Mesendoderm (in vitro differentiated cells): Measurements from ENCODE around the gene LYRM4.

Source experiments
- DNase-seq: peaks from one replicate; pipeline ENCODE4 v3.0.0; 2013
- H2AK5ac ChIP-seq: 2 replicates; pipeline ENCODE4 v1.6.1; 2013; ENCODE audit warnings: low read length, inconsistent platforms
- H2BK120ac ChIP-seq: 2 replicates; pipeline ENCODE4 v1.6.1; 2013; ENCODE audit warnings: low read depth, mild to moderate bottlenecking, low read length, moderate library complexity, mixed read lengths
- H2BK15ac ChIP-seq: replicated peaks from 2 replicates; pipeline ENCODE4 v1.6.1; 2013; ENCODE audit warnings: low read depth, mild to moderate bottlenecking, moderate library complexity
- H2BK5ac ChIP-seq: 2 replicates; pipeline ENCODE4 v1.6.1; 2013; ENCODE audit warnings: low read length, inconsistent platforms
- H3K18ac ChIP-seq: 2 replicates; pipeline ENCODE4 v1.6.1; 2013; ENCODE audit warnings: mild to moderate bottlenecking, low read length, mixed read lengths
- H3K23ac ChIP-seq: one replicate; pipeline ENCODE4 v1.6.1; 2013; ENCODE audit warnings: low read length
- H3K27ac ChIP-seq: 2 replicates; pipeline ENCODE4 v1.5.1; 2013; ENCODE audit warnings: low read depth, mild to moderate bottlenecking, inconsistent platforms, low read length, moderate library complexity
- H3K27me3 ChIP-seq: 2 replicates; pipeline ENCODE4 v1.6.1; 2013; ENCODE audit warnings: low read length, control low read depth, mild to moderate bottlenecking, inconsistent platforms; ENCODE audit not compliant: insufficient read depth, poor library complexity
- H3K36me3 ChIP-seq: 2 replicates; pipeline ENCODE4 v1.6.1; 2013; ENCODE audit warnings: low read length, inconsistent platforms; ENCODE audit not compliant: control insufficient read depth, insufficient read depth
- H3K4ac ChIP-seq: one replicate; pipeline ENCODE4 v1.6.1; 2013; ENCODE audit warnings: low read depth, mild to moderate bottlenecking, low read length, moderate library complexity
- H3K4me1 ChIP-seq: 2 replicates; pipeline ENCODE4 v1.6.1; 2013; ENCODE audit warnings: low read depth, low read length, inconsistent platforms; ENCODE audit not compliant: control insufficient read depth
- H3K4me2 ChIP-seq: 2 replicates; pipeline ENCODE4 v1.6.1; 2013; ENCODE audit warnings: low read length
- H3K4me3 ChIP-seq: 2 replicates; pipeline ENCODE4 v1.5.1; 2013; ENCODE audit warnings: mild to moderate bottlenecking, low read length
- H3K56ac ChIP-seq: one replicate; pipeline ENCODE4 v1.6.1; 2013; ENCODE audit warnings: low read length
- H3K79me1 ChIP-seq: 2 replicates; pipeline ENCODE4 v1.6.1; 2013; ENCODE audit warnings: low read length, inconsistent platforms
- H3K79me2 ChIP-seq: 2 replicates; pipeline ENCODE4 v1.6.1; 2013; ENCODE audit warnings: mild to moderate bottlenecking, low read length; ENCODE audit not compliant: control insufficient read depth, insufficient read depth
- H3K9ac ChIP-seq: 2 replicates; pipeline ENCODE4 v1.6.1; 2013; ENCODE audit warnings: low read length, inconsistent platforms
- H4K5ac ChIP-seq: one replicate; pipeline ENCODE4 v1.6.1; 2013; ENCODE audit warnings: low read length
- H4K8ac ChIP-seq: one replicate; pipeline ENCODE4 v1.6.1; 2013; ENCODE audit warnings: low read depth, mild to moderate bottlenecking, control low read depth, low read length, moderate library complexity
- WGBS: extraction: QIAGEN DNeasy Blood & Tissue Kit; methylation state at CpG from one replicate; pipeline ENCODE4 v1.1.7; 2013; ENCODE audit warnings: low lambda C conversion rate, missing lambda C conversion rate; ENCODE audit not compliant: insufficient coverage; ENCODE audit errors: extremely low coverage; 5-methylcytosine and 5-hydroxymethylcytosine counted together

LYRM4 gene

DNA sequence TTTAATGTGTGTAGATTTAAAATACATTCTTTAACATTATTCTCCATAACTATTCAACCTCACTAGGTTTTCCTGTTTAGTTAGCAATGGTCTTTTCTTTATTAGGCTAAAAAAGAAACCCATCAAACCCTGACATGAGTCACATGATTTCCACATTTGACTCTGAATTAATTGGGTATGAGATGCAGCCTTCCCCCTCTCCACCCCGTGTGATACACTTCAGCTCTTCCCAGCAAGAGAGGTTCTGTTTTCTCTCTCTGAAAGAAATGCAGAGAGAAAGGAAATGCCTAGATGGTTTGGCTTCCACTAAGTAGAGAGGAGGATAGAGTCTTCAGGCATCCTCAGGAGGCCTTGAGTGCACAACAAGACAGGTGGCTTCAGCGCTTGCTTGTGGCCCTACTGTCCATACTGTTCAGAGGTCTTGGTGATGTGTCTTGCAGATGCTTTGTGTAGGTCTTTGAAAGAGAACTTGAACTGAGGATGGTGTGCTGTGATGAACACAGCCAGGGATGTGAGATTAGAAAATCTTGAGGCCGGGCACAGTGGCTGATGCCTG is 17.9 kb upstream of the LYRM4 start:
- no peak overlapping the region for H3K18ac ChIP-seq
- no peak overlapping the region for H3K23ac ChIP-seq
- no peak overlapping the region for H2BK5ac ChIP-seq
- H3K79me2 ChIP-seq = no peaks in the 10 kb centered on the region
- no peaks in the 10 kb centered on the region for H3K27me3 ChIP-seq
- H4K8ac ChIP-seq = no peak overlapping the region
- H3K36me3 ChIP-seq = no peaks in the 10 kb centered on the region
- H3K4me2 ChIP-seq = no peak overlapping the region
- H3K4me1 ChIP-seq = no peaks in the 10 kb centered on the region
- H2AK5ac ChIP-seq = no peak overlapping the region
- no peak overlapping the region for H3K27ac ChIP-seq
- H4K5ac ChIP-seq = no peak overlapping the region
- no peak overlapping the region for H2BK120ac ChIP-seq
- no peak overlapping the region for H3K56ac ChIP-seq
- H3K4me3 ChIP-seq = no peak overlapping the region
- WGBS = no CpG with 5 or more reads among the region's 3 CpGs
- no peak overlapping the region for H2BK15ac ChIP-seq
- H3K4ac ChIP-seq = no peak overlapping the region
- no peak overlapping the region for H3K9ac ChIP-seq
- peaks cover 6% of the 10 kb centered on the region for H3K79me1 ChIP-seq
- no peak for DNase-seq

DNA sequence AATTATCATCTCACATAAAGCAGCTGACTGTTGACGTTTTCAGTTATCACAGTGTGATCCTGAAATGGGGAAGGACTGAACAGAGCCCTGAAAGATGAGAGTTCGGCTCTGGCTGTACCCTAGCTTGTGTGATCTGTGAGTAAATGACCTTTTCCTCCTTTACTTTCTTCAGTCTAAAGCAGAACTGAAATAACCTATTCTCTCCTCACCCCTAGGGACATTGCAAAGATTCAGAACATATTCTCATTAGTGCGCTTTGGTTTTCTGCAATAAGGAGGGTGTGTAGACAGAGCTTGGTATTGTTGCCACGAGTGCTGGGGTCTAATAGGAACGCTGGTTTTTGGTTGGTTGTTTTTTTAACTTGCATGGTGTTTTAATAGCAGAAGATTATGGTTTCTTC is 17.3 kb upstream of the LYRM4 start:
- Histone ChIP-seq H3K27ac (no peak overlapping the region), H3K4me1 (no peaks in the 10 kb centered on the region), H3K36me3 (no peaks in the 10 kb centered on the region), H2AK5ac (no peak overlapping the region), H3K4me2 (no peak overlapping the region), H3K27me3 (no peaks in the 10 kb centered on the region), H3K79me2 (no peaks in the 10 kb centered on the region), H3K79me1 (peaks cover 6% of the 10 kb centered on the region), H3K56ac (no peak overlapping the region), H3K9ac (no peak overlapping the region), H3K4me3 (no peak overlapping the region), H3K4ac (no peak overlapping the region), H2BK15ac (no peak overlapping the region), H4K8ac (no peak overlapping the region), H2BK5ac (no peak overlapping the region), H3K23ac (no peak overlapping the region), H4K5ac (no peak overlapping the region), H2BK120ac (no peak overlapping the region), H3K18ac (no peak overlapping the region)
- no peak for DNase-seq
- WGBS = no CpG with 5 or more reads among the region's 5 CpGs

GRCh38 chr6:5277589-5277988 is 16.8 kb upstream of the LYRM4 start:
- no peak overlapping the region for H4K5ac ChIP-seq
- H2BK15ac ChIP-seq = no peak overlapping the region
- no peaks in the 10 kb centered on the region for H3K27me3 ChIP-seq
- H3K79me1 ChIP-seq = peaks cover 6% of the 10 kb centered on the region
- H3K18ac ChIP-seq = no peak overlapping the region
- no peak overlapping the region for H3K9ac ChIP-seq
- no peaks in the 10 kb centered on the region for H3K36me3 ChIP-seq
- no peak overlapping the region for H2AK5ac ChIP-seq
- no peak overlapping the region for H2BK120ac ChIP-seq
- H4K8ac ChIP-seq = no peak overlapping the region
- no peak overlapping the region for H2BK5ac ChIP-seq
- H3K23ac ChIP-seq = no peak overlapping the region
- no peak overlapping the region for H3K27ac ChIP-seq
- H3K4me3 ChIP-seq = no peak overlapping the region
- no peak overlapping the region for H3K56ac ChIP-seq
- no peaks in the 10 kb centered on the region for H3K79me2 ChIP-seq
- DNase-seq = no peak
- H3K4me2 ChIP-seq = no peak overlapping the region
- no CpG with 5 or more reads among the region's 3 CpGs for WGBS
- no peaks in the 10 kb centered on the region for H3K4me1 ChIP-seq
- no peak overlapping the region for H3K4ac ChIP-seq

- Histone ChIP-seq H3K9ac (no peak overlapping the region), H3K4me2 (no peak overlapping the region), H2BK15ac (no peak overlapping the region), H3K36me3 (no peaks in the 10 kb centered on the region), H4K8ac (no peak overlapping the region), H3K56ac (no peak overlapping the region), H3K23ac (no peak overlapping the region), H3K4me3 (no peak overlapping the region), H4K5ac (no peak overlapping the region), H3K79me1 (peaks cover 5% of the 10 kb centered on the region), H3K27me3 (no peaks in the 10 kb centered on the region), H3K79me2 (no peaks in the 10 kb centered on the region), H3K27ac (no peak overlapping the region), H2BK120ac (no peak overlapping the region), H3K4ac (no peak overlapping the region), H3K4me1 (no peaks in the 10 kb centered on the region), H2AK5ac (no peak overlapping the region), H2BK5ac (no peak overlapping the region), H3K18ac (no peak overlapping the region)
- DNase-seq = no peak
- WGBS = no CpG with 5 or more reads among the region's 2 CpGs
Observed at GRCh38 chr6:5276581-5276980, 15.8 kb upstream of the LYRM4 start.

- Histone ChIP-seq H3K4me3 (no peak overlapping the region), H2BK5ac (no peak overlapping the region), H2AK5ac (no peak overlapping the region), H3K36me3 (no peaks in the 10 kb centered on the region), H3K79me2 (no peaks in the 10 kb centered on the region), H3K56ac (no peak overlapping the region), H2BK15ac (no peak overlapping the region), H3K27ac (no peak overlapping the region), H3K4me2 (no peak overlapping the region), H3K79me1 (peaks cover 5% of the 10 kb centered on the region), H3K27me3 (no peaks in the 10 kb centered on the region), H4K5ac (no peak overlapping the region), H3K18ac (no peak overlapping the region), H3K9ac (no peak overlapping the region), H4K8ac (no peak overlapping the region), H3K4ac (no peak overlapping the region), H2BK120ac (no peak overlapping the region), H3K23ac (no peak overlapping the region), H3K4me1 (no peaks in the 10 kb centered on the region)
- no CpG with 5 or more reads among the region's 2 CpGs for WGBS
- no peak for DNase-seq
Observed at GRCh38 chr6:5275497-5275896, 14.7 kb upstream of the LYRM4 start.

DNA sequence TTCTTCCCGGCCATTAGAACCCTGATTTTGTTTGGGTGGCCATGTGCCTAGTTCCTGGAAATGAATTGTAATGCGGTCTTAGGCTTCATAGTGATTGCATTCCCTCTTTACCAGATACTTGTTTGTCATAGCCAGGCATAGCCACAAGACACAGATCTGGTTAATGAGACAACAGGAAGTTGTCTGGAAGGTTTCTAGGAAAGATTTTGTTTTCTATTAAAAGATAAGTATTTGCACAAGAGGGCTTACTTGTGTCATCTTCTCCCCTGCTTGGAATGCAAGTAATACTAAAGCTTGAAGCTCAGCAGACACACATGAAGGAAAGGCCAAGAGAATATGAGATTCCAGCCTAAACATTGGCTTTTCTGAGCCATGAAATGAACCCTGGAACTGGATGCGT is 13.5 kb upstream of the LYRM4 start:
- Histone ChIP-seq H3K56ac (no peak overlapping the region), H3K27ac (no peak overlapping the region)
- no CpG with 5 or more reads among the region's 3 CpGs for WGBS

More for the DNA sequence above, 13.5 kb upstream of the LYRM4 start:
- Histone ChIP-seq H4K8ac (no peak overlapping the region), H3K36me3 (no peaks in the 10 kb centered on the region), H3K4me1 (no peaks in the 10 kb centered on the region), H2BK5ac (no peak overlapping the region), H3K9ac (no peak overlapping the region), H3K4me3 (no peak overlapping the region), H3K79me1 (peaks cover 5% of the 10 kb centered on the region), H2AK5ac (no peak overlapping the region), H3K18ac (no peak overlapping the region), H3K4ac (no peak overlapping the region), H3K27me3 (no peaks in the 10 kb centered on the region), H3K4me2 (no peak overlapping the region), H2BK120ac (no peak overlapping the region), H3K23ac (no peak overlapping the region), H3K79me2 (no peaks in the 10 kb centered on the region), H4K5ac (no peak overlapping the region), H2BK15ac (no peak overlapping the region)
- DNase-seq = no peak
